ENCODE measurements around the gene TRMT1. TPM values are rescaled to one million over a fixed set of nuclear protein-coding genes. Genes with fewer than 3 reads are reported as not detected.

The TRMT1 gene
- total RNA-seq, 1 donor from 2014 or later, result 54.2 TPM

- Mint-ChIP-seq H3K27me3 (ENCODE audit: unreplicated experiment) (peaks cover 6% of the 10 kb centered on the region), H3K27ac (ENCODE audit: unreplicated experiment) (peak overlapping the region; percentile 57)
Measured at GRCh38 chr19:13134626-13135025, 18.1 kb upstream of the TRMT1 start.

DNA sequence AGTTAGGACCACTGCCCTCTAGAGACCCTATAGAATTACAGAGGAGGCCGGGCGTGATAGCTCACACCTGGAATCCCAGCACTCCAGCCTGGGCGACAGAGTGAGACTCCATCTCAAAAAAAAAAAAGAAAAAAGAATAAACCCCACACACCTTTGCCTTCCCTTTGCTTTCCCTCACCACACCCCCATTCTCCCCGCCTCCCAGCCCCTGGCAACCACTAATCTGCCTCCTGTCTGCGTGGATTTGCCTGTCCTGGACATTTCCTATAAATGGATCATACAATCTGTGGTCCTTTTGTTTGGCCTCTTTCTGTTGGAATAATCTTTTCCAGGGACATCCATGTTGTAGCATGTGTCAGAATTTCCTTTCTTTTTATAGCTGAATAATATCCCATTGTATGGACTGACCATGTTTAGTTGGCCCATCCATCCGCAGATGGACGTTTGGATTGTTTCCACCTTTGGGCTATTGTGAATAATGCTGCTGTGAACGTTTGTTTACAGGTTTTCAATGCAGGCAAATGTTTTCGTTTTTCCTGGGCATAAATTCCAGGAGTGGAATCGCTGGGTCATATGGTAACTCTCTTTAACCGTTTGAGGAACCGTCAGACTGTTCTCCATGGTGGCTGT, 16.8 kb upstream of the TRMT1 start:
- H3K27ac Mint-ChIP-seq (ENCODE audit: unreplicated experiment), result no peak overlapping the region
- H3K36me3 Mint-ChIP-seq (ENCODE audit: low read depth, unreplicated experiment), result peaks cover 7% of the 10 kb centered on the region
- DNase-seq (ENCODE audit: low spot score), result no peak

More at GRCh38 chr19:13134626-13135025, 18.1 kb upstream of the TRMT1 start:
- Mint-ChIP-seq H3K4me3 (ENCODE audit: unreplicated experiment) (no peak overlapping the region), H3K9me3 (ENCODE audit: unreplicated experiment) (no peaks in the 10 kb centered on the region), H3K4me1 (ENCODE audit: unreplicated experiment) (peaks cover 10% of the 10 kb centered on the region), H3K36me3 (ENCODE audit: low read depth, unreplicated experiment) (peaks cover 14% of the 10 kb centered on the region)
- DNase-seq (ENCODE audit: low spot score), result no peak
- TF ChIP-seq, protein P1, sequence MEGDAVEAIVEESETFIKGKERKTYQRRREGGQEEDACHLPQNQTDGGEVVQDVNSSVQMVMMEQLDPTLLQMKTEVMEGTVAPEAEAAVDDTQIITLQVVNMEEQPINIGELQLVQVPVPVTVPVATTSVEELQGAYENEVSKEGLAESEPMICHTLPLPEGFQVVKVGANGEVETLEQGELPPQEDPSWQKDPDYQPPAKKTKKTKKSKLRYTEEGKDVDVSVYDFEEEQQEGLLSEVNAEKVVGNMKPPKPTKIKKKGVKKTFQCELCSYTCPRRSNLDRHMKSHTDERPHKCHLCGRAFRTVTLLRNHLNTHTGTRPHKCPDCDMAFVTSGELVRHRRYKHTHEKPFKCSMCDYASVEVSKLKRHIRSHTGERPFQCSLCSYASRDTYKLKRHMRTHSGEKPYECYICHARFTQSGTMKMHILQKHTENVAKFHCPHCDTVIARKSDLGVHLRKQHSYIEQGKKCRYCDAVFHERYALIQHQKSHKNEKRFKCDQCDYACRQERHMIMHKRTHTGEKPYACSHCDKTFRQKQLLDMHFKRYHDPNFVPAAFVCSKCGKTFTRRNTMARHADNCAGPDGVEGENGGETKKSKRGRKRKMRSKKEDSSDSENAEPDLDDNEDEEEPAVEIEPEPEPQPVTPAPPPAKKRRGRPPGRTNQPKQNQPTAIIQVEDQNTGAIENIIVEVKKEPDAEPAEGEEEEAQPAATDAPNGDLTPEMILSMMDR (IDR thresholded peaks at IDR 0.05; ENCODE audit: unreplicated experiment), result no peak

GRCh38 chr19:13132471-13133180, 16.1 kb upstream of the TRMT1 start:
- H3K36me3 Mint-ChIP-seq (ENCODE audit: low read depth, unreplicated experiment), result peaks cover 2% of the 10 kb centered on the region
- H3K4me3 Mint-ChIP-seq (ENCODE audit: unreplicated experiment), result no peak overlapping the region
- peaks cover 8% of the 10 kb centered on the region for H3K4me1 Mint-ChIP-seq (ENCODE audit: unreplicated experiment)
- peaks cover 3% of the 10 kb centered on the region for H3K27me3 Mint-ChIP-seq (ENCODE audit: unreplicated experiment)
- H3K9me3 Mint-ChIP-seq (ENCODE audit: unreplicated experiment), result no peaks in the 10 kb centered on the region
- TF ChIP-seq, protein P1 (IDR thresholded peaks at IDR 0.05; ENCODE audit: unreplicated experiment), result no peak
- no peak for DNase-seq (ENCODE audit: low spot score)
- H3K27ac Mint-ChIP-seq (ENCODE audit: unreplicated experiment), result no peak overlapping the region

More for the DNA sequence above, 16.8 kb upstream of the TRMT1 start:
- Mint-ChIP-seq H3K4me1 (ENCODE audit: unreplicated experiment) (peaks cover 8% of the 10 kb centered on the region), H3K9me3 (ENCODE audit: unreplicated experiment) (no peaks in the 10 kb centered on the region), H3K4me3 (ENCODE audit: unreplicated experiment) (peak overlapping the region; percentile 31), H3K27me3 (ENCODE audit: unreplicated experiment) (peaks cover 4% of the 10 kb centered on the region)
- TF ChIP-seq, protein P1 (IDR thresholded peaks at IDR 0.05; ENCODE audit: unreplicated experiment), result no peak

DNA sequence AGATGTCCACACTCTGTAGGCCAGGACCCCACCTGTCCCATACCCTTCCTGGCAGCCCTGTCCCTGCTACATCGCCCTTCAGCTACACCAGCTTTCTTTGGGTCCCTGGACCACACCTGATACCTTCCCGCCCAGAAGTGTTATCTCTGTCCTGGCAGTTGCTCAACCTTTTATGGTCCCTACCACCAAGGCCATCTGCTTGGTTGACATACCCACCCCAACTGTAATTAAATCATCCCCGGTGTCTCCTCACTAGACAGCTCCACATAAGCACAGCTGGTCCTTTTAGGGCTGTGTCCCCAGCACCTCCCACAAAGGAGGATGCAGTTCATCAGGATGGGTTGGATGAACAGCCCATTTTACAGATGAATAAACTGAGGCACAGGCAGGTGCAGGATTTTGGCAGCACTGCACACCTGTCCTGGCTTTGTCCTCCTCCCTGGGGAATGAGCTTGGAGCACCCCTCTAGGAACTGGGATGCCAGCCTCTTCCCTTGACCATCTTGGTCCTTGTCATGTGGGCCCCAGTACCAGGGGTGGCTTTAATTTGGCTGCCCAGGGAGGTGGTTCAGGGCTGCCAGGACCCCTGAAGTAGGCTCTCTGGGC, 14.4 kb upstream of the TRMT1 start:
- H3K9me3 Mint-ChIP-seq (ENCODE audit: unreplicated experiment), result no peaks in the 10 kb centered on the region
- peaks cover 2% of the 10 kb centered on the region for H3K27me3 Mint-ChIP-seq (ENCODE audit: unreplicated experiment)
- TF ChIP-seq, protein P1 (IDR thresholded peaks at IDR 0.05; ENCODE audit: unreplicated experiment), result no peak
- H3K27ac Mint-ChIP-seq (ENCODE audit: unreplicated experiment), result peak overlapping the region; percentile 31
- peaks cover 8% of the 10 kb centered on the region for H3K4me1 Mint-ChIP-seq (ENCODE audit: unreplicated experiment)
- no peak for DNase-seq (ENCODE audit: low spot score)
- H3K4me3 Mint-ChIP-seq (ENCODE audit: unreplicated experiment), result peak overlapping the region; percentile 59
- H3K36me3 Mint-ChIP-seq (ENCODE audit: low read depth, unreplicated experiment), result no peaks in the 10 kb centered on the region

Data from endothelial cell (in vitro differentiated cells).